ENCODE measurements around the gene TXNL4B. TPM values are rescaled to one million over a fixed set of nuclear protein-coding genes. Genes with fewer than 3 reads are reported as not detected.
A peak's percentile ranks its signal among the peaks of the same experiment; 100 is the strongest.

The TXNL4B gene
- total RNA-seq, 1 donor from 2014 or later = 12.8 TPM

DNA sequence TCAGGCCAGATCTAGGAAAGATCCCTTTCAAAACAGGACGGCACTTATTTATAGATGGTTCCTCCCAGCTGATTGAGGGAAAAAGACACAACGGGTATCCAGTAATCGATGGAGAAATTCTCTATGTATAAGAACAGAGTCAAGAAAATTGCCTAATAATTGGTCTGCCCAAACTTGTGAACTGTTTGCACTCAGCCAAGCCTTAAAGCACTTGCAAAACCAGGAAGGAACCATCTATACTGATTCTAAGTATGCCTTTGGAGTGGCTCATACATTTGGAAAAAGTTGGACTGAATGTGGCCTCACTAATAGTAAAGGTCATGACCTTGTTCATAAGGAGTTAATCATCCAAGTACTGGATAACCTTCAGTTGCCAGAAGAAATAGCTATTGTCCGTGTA is 24.5 kb downstream of the TXNL4B start:
- TF ChIP-seq, protein P1, sequence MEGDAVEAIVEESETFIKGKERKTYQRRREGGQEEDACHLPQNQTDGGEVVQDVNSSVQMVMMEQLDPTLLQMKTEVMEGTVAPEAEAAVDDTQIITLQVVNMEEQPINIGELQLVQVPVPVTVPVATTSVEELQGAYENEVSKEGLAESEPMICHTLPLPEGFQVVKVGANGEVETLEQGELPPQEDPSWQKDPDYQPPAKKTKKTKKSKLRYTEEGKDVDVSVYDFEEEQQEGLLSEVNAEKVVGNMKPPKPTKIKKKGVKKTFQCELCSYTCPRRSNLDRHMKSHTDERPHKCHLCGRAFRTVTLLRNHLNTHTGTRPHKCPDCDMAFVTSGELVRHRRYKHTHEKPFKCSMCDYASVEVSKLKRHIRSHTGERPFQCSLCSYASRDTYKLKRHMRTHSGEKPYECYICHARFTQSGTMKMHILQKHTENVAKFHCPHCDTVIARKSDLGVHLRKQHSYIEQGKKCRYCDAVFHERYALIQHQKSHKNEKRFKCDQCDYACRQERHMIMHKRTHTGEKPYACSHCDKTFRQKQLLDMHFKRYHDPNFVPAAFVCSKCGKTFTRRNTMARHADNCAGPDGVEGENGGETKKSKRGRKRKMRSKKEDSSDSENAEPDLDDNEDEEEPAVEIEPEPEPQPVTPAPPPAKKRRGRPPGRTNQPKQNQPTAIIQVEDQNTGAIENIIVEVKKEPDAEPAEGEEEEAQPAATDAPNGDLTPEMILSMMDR (IDR thresholded peaks at IDR 0.05; ENCODE audit: insufficient read depth, low read depth, low read length) = no peak
- no peak for TF ChIP-seq EZH2 (IDR thresholded peaks at IDR 0.05; ENCODE audit: insufficient read depth, low read length)
- H3K79me2 ChIP-seq (ENCODE audit: insufficient read depth, low read length) = no peaks in the 10 kb centered on the region
- Mint-ChIP-seq H3K4me1 (ENCODE audit: low read depth, unreplicated experiment) (no peaks in the 10 kb centered on the region), H3K27ac (ENCODE audit: unreplicated experiment) (no peak overlapping the region), H3K36me3 (ENCODE audit: low read depth, unreplicated experiment) (peaks cover 6% of the 10 kb centered on the region), H3K27me3 (ENCODE audit: low read depth, unreplicated experiment) (peaks cover 5% of the 10 kb centered on the region), H3K9me3 (ENCODE audit: unreplicated experiment) (peaks cover 8% of the 10 kb centered on the region), H3K4me3 (ENCODE audit: unreplicated experiment) (no peak overlapping the region)
- H3K9me3 ChIP-seq (ENCODE audit: insufficient read depth, low read depth, low read length) = no peaks in the 10 kb centered on the region
- no peak overlapping the region for H3K4me2 ChIP-seq (ENCODE audit: low read length)
- no peak overlapping the region for H3K27ac ChIP-seq (ENCODE audit: low read depth, low read length)
- H2AFZ ChIP-seq (ENCODE audit: low read depth, low read length) = no peak overlapping the region
- H3K27me3 ChIP-seq (ENCODE audit: insufficient read depth, low read length) = no peaks in the 10 kb centered on the region
- H3K9ac ChIP-seq (ENCODE audit: low read length) = no peak overlapping the region
- H3K4me1 ChIP-seq (ENCODE audit: insufficient read depth, low read length) = no peaks in the 10 kb centered on the region
- H3K4me3 ChIP-seq (ENCODE audit: insufficient read depth, low read depth, low read length) = no peak overlapping the region
- H3K36me3 ChIP-seq (ENCODE audit: insufficient read depth, low read length) = no peaks in the 10 kb centered on the region
- DNase-seq (ENCODE audit: low read depth) = no peak
- H4K20me1 ChIP-seq (ENCODE audit: insufficient read depth, low read length) = no peaks in the 10 kb centered on the region
- FAIRE-seq = no peak

- Histone ChIP-seq H3K27me3 (ENCODE audit: insufficient read depth, low read length) (no peaks in the 10 kb centered on the region), H3K79me2 (ENCODE audit: insufficient read depth, low read length) (no peaks in the 10 kb centered on the region), H3K27ac (ENCODE audit: low read depth, low read length) (no peak overlapping the region), H3K36me3 (ENCODE audit: insufficient read depth, low read length) (no peaks in the 10 kb centered on the region), H3K4me2 (ENCODE audit: low read length) (no peak overlapping the region), H4K20me1 (ENCODE audit: insufficient read depth, low read length) (no peaks in the 10 kb centered on the region), H2AFZ (ENCODE audit: low read depth, low read length) (no peak overlapping the region), H3K4me1 (ENCODE audit: insufficient read depth, low read length) (no peaks in the 10 kb centered on the region), H3K9ac (ENCODE audit: low read length) (no peak overlapping the region), H3K4me3 (ENCODE audit: insufficient read depth, low read depth, low read length) (no peak overlapping the region), H3K9me3 (ENCODE audit: insufficient read depth, low read depth, low read length) (no peaks in the 10 kb centered on the region)
- Mint-ChIP-seq H3K4me1 (ENCODE audit: low read depth, unreplicated experiment) (no peaks in the 10 kb centered on the region), H3K4me3 (ENCODE audit: unreplicated experiment) (no peak overlapping the region), H3K27ac (ENCODE audit: unreplicated experiment) (no peak overlapping the region), H3K9me3 (ENCODE audit: unreplicated experiment) (peaks cover 3% of the 10 kb centered on the region), H3K36me3 (ENCODE audit: low read depth, unreplicated experiment) (no peaks in the 10 kb centered on the region), H3K27me3 (ENCODE audit: low read depth, unreplicated experiment) (peaks cover 12% of the 10 kb centered on the region)
- TF ChIP-seq, protein P1 (IDR thresholded peaks at IDR 0.05; ENCODE audit: insufficient read depth, low read depth, low read length) = peak; percentile 40
- TF ChIP-seq EZH2 (IDR thresholded peaks at IDR 0.05; ENCODE audit: insufficient read depth, low read length) = no peak
- no peak for FAIRE-seq
- DNase-seq (ENCODE audit: low read depth) = peak; percentile 5
These were observed 26.7 kb downstream of the TXNL4B start for GRCh38 chr16:72066747-72067146.

DNA sequence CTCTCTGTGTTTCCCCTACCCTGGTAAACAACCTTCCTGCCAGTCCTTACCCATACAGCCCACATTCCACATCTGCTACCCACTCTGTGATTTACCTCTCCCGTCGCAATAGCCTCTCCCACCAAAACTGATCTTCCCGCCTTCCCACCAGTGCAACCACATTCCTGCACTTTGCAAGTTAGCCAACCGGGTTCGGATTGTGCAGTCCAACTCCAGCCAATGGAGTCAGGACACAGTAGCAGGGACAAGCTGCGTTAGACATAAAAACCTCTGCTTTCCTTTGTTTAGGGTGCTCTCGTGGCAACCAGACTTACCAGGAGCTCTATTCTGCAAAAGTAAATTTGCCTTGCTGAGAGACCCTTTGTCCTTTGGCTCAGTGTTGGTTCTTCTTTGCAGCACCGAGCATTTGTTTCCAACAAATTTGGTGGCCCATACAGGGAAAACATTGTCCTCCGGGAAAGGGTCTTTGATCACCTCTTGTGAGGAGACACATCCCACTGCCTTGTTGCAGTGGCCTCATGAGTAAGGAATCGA is 29.0 kb downstream of the TXNL4B start:
- H3K79me2 ChIP-seq (ENCODE audit: insufficient read depth, low read length) = no peaks in the 10 kb centered on the region
- TF ChIP-seq, protein P1 (IDR thresholded peaks at IDR 0.05; ENCODE audit: insufficient read depth, low read depth, low read length) = no peak
- TF ChIP-seq EZH2 (IDR thresholded peaks at IDR 0.05; ENCODE audit: insufficient read depth, low read length) = no peak
- no peak overlapping the region for H3K9ac ChIP-seq (ENCODE audit: low read length)
- no peak overlapping the region for H3K4me2 ChIP-seq (ENCODE audit: low read length)
- H3K9me3 ChIP-seq (ENCODE audit: insufficient read depth, low read depth, low read length) = no peaks in the 10 kb centered on the region
- no peak overlapping the region for H3K27ac ChIP-seq (ENCODE audit: low read depth, low read length)
- Mint-ChIP-seq H3K36me3 (ENCODE audit: low read depth, unreplicated experiment) (no peaks in the 10 kb centered on the region), H3K27me3 (ENCODE audit: low read depth, unreplicated experiment) (peaks cover 18% of the 10 kb centered on the region), H3K4me1 (ENCODE audit: low read depth, unreplicated experiment) (no peaks in the 10 kb centered on the region), H3K4me3 (ENCODE audit: unreplicated experiment) (no peak overlapping the region), H3K27ac (ENCODE audit: unreplicated experiment) (no peak overlapping the region), H3K9me3 (ENCODE audit: unreplicated experiment) (peaks cover 3% of the 10 kb centered on the region)
- DNase-seq (ENCODE audit: low read depth) (no peak), FAIRE-seq (no peak)
- H2AFZ ChIP-seq (ENCODE audit: low read depth, low read length) = no peak overlapping the region
- no peaks in the 10 kb centered on the region for H3K27me3 ChIP-seq (ENCODE audit: insufficient read depth, low read length)
- no peaks in the 10 kb centered on the region for H4K20me1 ChIP-seq (ENCODE audit: insufficient read depth, low read length)
- no peaks in the 10 kb centered on the region for H3K36me3 ChIP-seq (ENCODE audit: insufficient read depth, low read length)
- H3K4me1 ChIP-seq (ENCODE audit: insufficient read depth, low read length) = no peaks in the 10 kb centered on the region
- H3K4me3 ChIP-seq (ENCODE audit: insufficient read depth, low read depth, low read length) = no peak overlapping the region
